NCI-H1694 treated with DMSO at 0.1 percent for 48 hours (cell line): ENCODE measurements around the gene SCYGR7.

Experiments
- DNase-seq: peaks from one replicate; lab custom pipeline; 2025; lab: John Stamatoyannopoulos, UW

The SCYGR7 gene

DNA sequence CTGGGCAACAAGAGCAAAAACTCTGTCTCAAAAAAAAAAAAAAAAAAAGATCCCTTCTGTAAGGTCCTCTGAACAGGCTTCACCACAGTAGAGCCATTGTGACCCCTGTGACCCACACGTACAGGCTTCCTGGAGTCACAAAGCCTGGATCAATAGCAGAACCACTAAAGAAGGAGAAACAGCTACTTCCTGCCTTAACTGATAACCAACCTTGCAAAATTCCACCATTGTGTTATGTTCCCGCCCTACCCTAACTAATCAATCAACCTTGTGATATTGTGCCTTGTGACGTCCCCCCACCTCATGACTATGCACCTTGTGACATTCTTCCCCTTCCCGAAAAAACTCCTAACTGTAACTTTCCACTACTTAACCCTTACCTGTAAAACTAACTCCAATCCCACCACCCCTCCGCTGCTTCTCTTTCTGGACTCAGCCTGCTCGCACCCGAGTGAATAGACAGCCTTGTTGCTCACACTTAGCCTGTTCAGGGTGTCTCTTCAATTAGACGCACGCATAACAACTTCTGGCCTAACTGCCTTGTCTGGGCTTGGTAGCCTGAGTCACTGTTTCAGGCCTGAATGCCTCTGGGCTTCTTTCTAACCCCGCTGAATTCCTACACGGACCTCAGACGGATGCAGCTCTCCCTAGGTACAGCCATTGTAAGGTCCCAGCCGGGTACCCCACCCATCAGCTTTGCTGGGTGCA lies 31.4 kb downstream of the SCYGR7 start:
- no peak for DNase-seq

DNA sequence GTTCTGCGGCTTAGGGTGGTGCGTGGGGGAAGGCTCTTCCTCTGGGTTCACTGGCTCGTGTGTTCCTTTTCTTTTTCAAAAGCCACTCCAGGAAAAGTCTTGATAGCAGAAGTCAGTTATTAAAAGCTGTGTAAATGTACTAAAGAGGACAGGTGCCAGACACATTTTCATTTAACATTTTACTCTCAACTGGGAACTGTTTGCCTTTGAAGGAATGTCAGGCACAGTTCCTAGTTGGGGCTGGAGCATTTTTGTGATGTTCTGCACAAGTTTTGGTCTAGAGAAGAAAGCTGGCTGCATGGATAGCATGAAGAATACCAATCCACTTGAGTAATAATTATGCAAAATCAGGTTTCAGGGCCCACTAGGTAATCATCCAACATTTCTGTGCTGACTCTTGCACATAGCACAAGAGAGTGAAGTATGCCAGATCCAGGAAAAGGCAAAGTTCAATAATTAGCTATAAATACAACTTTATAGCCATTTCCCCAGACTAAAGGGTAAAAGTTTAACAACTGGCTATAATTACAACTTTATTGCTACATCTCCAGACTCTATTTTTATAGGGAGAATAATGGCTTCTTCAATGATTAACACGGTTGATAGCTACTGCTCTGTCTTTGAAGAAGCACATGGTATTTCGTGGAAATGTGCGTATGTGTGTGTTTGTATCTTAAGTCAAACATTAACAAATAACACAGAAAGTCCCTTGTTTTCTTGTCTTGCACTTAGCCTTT lies 33.8 kb downstream of the SCYGR7 start:
- DNase-seq = no peak

DNA sequence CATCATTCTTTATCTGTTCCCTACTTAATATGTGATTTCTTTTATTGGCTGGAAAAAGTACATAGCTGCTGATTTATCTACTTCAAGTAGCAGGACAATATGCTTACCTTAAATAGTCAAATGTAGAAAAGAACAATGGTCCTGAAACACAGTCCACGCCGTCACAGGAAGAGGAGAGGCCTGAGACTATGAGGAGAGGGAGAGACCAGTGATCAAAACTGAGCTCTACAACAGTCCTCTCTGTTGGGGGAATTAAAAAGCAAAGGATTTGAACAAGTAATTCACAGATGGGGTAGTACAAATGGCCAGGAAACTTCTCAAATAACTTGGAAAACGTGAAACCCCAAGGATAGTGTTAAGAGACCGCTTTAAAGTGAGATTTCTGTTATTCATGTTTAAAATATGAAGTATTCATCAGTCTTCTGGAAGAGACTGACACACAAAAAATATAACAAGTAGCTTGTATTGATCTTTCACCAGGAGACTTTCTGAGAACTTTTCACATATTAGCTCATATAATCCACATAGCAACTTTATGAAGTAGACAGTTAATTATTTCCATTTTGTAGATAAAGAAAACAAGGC lies 37.7 kb downstream of the SCYGR7 start:
- DNase-seq = no peak

DNA sequence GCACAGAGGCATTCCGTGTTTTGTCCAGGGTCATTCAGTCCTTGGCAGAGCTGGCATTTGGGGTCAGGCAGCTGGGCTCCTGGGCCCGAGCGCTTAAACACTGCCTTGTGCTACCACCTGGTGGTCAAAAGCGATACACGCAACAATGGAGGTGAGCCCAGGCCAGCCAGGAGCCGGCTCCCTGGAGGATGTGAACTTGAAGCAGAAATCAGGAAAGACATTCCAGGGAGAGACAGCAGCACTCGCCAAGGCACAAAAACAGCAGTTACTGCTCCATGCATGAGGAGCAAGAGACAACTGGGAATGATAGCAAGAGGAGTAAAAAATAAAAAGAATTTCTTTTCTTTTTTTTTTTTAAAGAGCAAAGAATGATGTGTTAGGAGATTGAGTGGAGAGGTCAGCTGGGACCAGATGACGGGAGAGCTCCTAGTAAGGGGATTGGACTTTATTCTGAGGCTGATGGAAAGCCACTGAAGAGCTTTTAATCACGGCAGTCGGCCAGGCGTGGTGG lies 38.3 kb downstream of the SCYGR7 start:
- DNase-seq = peak; percentile 26

DNA sequence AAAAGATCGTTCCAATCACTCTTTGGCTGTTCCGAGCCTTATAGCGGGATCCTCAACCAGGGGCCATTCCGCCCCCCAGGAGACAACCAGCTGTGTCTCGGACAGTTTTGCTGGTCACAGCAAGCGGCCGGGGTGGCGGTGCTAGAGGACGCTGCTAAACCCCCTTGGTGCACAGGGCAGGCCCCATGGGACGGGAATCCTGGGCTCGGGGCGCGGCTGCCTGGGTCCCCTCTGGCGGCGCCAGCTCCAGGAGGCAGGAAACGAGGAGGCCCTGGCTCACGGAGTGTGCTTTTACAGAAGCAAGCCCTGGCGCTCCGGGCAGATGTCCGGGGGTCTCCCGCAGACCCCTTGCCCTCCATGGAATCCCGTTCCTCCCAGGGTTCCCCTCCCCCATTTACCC lies 39.7 kb downstream of the SCYGR7 start:
- DNase-seq = no peak

DNA sequence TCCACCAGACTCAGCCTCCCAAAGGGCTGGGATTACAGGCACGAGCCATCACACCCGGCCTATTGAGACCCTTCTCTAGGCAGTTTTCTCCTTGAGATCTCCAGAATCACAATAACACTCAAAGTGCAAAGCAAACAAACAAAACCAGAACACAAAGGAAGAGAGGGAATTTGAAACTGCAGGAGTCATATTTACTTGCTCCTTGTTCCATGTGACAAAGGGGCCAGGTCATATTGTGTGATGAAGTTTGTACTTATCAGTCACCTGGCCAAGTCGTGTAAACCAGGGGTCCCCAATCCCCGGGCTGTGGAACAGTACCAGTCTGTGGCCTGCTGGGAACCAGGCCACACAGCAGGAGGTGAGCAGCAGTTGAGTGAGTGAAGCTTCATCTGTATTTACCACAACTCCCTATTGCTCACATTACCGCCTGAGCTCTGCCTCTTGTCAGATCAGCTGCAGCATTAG lies 44.1 kb downstream of the SCYGR7 start:
- DNase-seq = no peak

DNA sequence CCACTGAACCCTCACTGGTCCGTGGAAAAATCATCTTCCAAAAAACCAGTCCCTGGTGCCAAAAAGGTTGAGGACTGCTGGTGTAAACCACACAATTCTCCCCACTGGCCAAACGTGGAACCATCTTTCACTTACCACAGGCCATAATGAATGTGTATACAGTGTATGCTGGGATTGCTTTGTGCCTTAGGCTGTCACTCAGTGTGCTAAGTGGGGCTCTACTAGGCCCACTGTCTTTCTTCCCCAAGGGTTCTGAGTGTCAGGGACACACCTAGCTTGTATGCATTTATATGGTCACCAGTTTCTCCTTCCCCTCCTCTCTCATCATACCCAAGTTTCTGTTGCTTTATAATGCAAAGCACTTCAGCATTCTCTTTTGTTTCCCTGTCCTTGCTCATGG lies 44.8 kb downstream of the SCYGR7 start:
- no peak for DNase-seq

DNA sequence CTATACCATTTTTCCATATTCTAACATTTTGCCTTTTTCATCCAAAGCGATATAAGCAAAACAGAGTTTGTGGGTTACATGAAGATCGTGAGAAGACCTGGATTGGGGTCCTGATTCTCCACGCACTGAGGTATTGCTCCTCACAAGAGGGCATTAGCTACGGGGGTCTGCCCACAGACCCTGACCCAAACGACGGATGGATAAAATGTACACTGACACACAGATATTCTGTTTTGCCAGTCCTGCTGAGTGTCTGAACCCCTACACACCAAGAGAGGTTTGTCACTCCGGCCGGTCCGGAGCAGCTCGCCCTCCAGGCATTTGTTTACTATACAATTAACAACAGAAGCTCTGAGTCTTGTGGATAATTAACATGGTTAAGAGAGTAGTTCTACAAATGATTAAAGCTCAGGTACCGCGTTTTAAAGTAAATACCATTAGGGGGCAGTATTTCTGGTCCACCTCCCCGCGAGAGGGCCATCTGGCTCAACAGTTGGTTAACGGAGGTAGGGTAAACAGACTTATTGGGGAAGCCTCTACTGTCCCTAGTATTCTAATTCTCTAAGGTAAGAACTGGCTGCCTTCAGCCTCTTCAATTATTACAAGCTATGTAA lies 46.0 kb downstream of the SCYGR7 start:
- peak; percentile 5 for DNase-seq

DNA sequence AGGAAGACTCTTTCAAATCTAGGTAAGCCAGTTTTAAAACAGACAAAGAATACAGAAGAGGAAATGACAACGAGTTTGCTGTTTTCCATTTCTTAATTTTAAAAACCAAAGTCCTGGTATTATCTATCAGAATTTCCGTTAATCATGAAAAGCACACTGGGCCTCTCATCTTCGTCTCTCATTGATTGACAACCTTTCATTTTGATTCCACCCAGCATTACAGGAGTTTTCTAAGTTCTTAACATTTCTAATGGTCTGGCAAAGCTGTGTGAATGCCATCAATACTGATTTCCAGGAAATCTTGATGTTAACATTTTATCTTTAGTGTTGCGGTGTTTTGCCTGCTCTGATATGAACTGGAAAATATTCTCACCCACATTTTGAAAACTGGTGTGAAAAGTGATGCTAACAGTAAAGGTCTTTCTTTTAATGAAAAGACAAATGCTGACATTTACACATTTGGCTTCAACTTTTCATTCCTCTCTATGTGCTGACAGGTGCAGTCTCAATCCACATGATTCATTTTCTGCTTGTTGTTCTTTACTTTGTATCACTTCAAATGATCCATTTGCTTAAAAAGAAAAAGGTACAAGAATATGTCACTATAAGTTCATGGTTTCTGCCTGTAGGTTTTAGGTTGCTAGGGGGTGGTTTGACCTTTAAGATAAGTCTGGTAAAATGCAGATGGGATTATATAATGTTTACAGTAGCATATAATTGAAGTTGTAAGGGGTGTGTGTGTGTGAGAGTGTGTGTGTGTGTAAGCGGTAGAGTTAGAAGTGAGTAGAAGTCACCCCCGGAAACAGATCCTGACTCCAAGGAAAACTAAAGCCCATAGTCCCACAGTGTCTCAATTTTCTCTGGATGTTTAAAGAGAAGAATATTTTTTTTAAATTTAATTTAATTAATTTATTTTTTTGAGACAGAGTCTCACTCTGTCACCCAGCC lies 47.0 kb downstream of the SCYGR7 start:
- DNase-seq = no peak
